MM.1S (cell line): ENCODE data around the gene SLC25A11.

Experiments
- EZH2 ChIP-seq: fragments of 300-600 bp; sonication (generic); optimal IDR thresholded peaks from 2 replicates; pipeline ENCODE3; 2017; ENCODE audit warnings: low read depth, mild to moderate bottlenecking, antibody characterized with exemption, low read length, mixed read lengths
- EZH2phosphoT487 ChIP-seq: fragments of 300-600 bp; sonication (generic); IDR thresholded peaks from 2 replicates; pipeline ENCODE4 v1.6.1; 2018; ENCODE audit warnings: antibody characterized with exemption, low read length
- TF ChIP-seq, protein P1 (sequence below): fragments of 300-600 bp; sonication (generic); IDR thresholded peaks from 2 replicates; pipeline ENCODE4 v1.5.1; 2016; ENCODE audit warnings: antibody characterized with exemption, low read length, mixed read lengths

DNA sequence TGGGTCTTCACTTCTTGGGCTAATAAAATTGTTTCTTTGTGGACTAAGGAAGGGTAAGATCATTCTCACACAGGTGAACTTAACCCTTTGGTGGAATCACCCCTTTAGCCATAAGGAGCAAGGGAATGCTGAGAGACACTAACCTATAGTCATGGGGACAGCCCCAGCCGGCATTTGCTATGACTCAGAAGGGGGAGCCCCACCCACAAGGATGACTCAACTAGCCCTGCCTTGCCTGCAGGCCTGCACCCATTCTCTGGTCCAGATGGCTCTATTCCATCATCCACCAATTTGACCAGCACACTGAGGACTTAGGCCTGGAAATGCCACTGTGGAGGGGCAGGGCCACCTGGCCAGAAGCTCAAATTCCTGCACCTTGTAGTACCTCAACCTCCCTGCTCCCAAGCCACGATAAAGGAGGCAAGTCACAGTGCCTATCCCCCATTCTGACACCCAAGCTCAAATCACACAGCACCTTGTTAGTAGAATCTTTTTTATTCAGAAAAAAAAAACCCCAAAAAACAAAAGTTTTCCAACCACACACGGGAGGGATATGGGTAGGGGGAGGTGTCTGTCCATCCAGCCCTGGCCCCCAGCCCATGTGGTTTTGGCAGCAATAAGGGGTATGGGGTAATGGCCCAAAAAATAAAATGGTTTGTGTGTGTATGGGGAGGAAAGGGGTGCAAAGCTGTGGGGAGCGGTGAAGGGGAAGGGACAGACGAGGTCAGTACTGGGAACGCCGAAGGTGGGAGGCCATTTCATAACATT lies 5.5 kb upstream of the SLC25A11 start:
- TF ChIP-seq, protein P1, sequence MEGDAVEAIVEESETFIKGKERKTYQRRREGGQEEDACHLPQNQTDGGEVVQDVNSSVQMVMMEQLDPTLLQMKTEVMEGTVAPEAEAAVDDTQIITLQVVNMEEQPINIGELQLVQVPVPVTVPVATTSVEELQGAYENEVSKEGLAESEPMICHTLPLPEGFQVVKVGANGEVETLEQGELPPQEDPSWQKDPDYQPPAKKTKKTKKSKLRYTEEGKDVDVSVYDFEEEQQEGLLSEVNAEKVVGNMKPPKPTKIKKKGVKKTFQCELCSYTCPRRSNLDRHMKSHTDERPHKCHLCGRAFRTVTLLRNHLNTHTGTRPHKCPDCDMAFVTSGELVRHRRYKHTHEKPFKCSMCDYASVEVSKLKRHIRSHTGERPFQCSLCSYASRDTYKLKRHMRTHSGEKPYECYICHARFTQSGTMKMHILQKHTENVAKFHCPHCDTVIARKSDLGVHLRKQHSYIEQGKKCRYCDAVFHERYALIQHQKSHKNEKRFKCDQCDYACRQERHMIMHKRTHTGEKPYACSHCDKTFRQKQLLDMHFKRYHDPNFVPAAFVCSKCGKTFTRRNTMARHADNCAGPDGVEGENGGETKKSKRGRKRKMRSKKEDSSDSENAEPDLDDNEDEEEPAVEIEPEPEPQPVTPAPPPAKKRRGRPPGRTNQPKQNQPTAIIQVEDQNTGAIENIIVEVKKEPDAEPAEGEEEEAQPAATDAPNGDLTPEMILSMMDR, result no peak
- TF ChIP-seq EZH2, result no peak
- TF ChIP-seq EZH2phosphoT487, result no peak
